ENCODE results near the gene KCNE1.
"Not testable (repeated sequence)": the region's sequence is repeated elsewhere in the genome, so short reads cannot be mapped to it uniquely, and the experiment has no call there.

GRCh38 chr21:34400522-34400921 lies 111.5 kb downstream of the KCNE1 start:
- not testable (repeated sequence) for TF ChIP-seq CTCF (conservative IDR thresholded peaks at IDR 0.05; ENCODE audit: low read length); EZH2phosphoT487 (IDR thresholded peaks at IDR 0.05; ENCODE audit: borderline replicate concordance)
